Measurements from ENCODE around the gene MTHFSD. TPM values are rescaled to one million over a fixed set of nuclear protein-coding genes. Genes with fewer than 3 reads are reported as not detected.

The MTHFSD gene
- 11.6 and 14.7 TPM in 2 replicates for total RNA-seq

GRCh38 chr16:86554917-86555703 lies at the start of gene MTHFSD:
Gene MTHFSD, minus strand, starts transcription at chr16:86555235. Its CDS starts 51 bp downstream, at chr16:86555184.
- DNase-seq (ENCODE audit: low read depth), result peak; percentile 91
- H3K4me3 ChIP-seq (ENCODE audit: low read depth, low read length), result peak within 1 kb of the TSS; percentile 97
- TF ChIP-seq CTCF (IDR thresholded peaks at IDR 0.05; ENCODE audit: insufficient read depth, low read depth, low read length), result no peak

GRCh38 chr16:86604436-86605193 lies 49.6 kb upstream of the MTHFSD start:
- H3K4me3 ChIP-seq (ENCODE audit: low read depth, low read length), result no peak overlapping the region
- no peak for TF ChIP-seq CTCF (IDR thresholded peaks at IDR 0.05; ENCODE audit: insufficient read depth, low read depth, low read length)
- DNase-seq (ENCODE audit: low read depth), result no peak

GRCh38 chr16:86602521-86602920 lies 47.5 kb upstream of the MTHFSD start:
- no peak for DNase-seq (ENCODE audit: low read depth)
- no peak overlapping the region for H3K4me3 ChIP-seq (ENCODE audit: low read depth, low read length)
- TF ChIP-seq CTCF (IDR thresholded peaks at IDR 0.05; ENCODE audit: insufficient read depth, low read depth, low read length), result no peak

GRCh38 chr16:86601356-86601755 lies 46.3 kb upstream of the MTHFSD start:
- no peak overlapping the region for H3K4me3 ChIP-seq (ENCODE audit: low read depth, low read length)
- no peak for TF ChIP-seq CTCF (IDR thresholded peaks at IDR 0.05; ENCODE audit: insufficient read depth, low read depth, low read length)
- no peak for DNase-seq (ENCODE audit: low read depth)

- TF ChIP-seq CTCF (IDR thresholded peaks at IDR 0.05; ENCODE audit: insufficient read depth, low read depth, low read length), result no peak
- peak; percentile 14 for DNase-seq (ENCODE audit: low read depth)
- no peak overlapping the region for H3K4me3 ChIP-seq (ENCODE audit: low read depth, low read length)
Observed at GRCh38 chr16:86598607-86599565, 43.9 kb upstream of the MTHFSD start.

- TF ChIP-seq CTCF (IDR thresholded peaks at IDR 0.05; ENCODE audit: insufficient read depth, low read depth, low read length), result no peak
- no peak for DNase-seq (ENCODE audit: low read depth)
- no peak overlapping the region for H3K4me3 ChIP-seq (ENCODE audit: low read depth, low read length)
Observed at GRCh38 chr16:86597880-86598606, 43.0 kb upstream of the MTHFSD start.
